Liver (tissue), 3 donors: ENCODE measurements around the gene DLEC1.
A peak's percentile ranks its signal among the peaks of the same experiment; 100 is the strongest.

ENCODE experiments used
- CTCF ChIP-seq: fragments of 150-350 bp; IDR thresholded peaks from 2 replicates; pipeline ENCODE4 v1.5.1; 2017; ENCODE audit warnings: improper control_type of control experiment, low read depth, low read length; ENCODE audit not compliant: missing input control
- EGR1 ChIP-seq, 2 donors: IDR thresholded peaks; 2 replicates each; pipeline ENCODE4 v1.6.1; 2016 to 2018; ENCODE audit warnings: antibody characterized with exemption in 2 of 2, low read depth in 2 of 2
- GABPA ChIP-seq, 2 donors: IDR thresholded peaks in 1 of 2; conservative IDR thresholded peaks in 1 of 2; 2 replicates each; pipeline ENCODE4 v1.6.1; 2016; ENCODE audit warnings: antibody characterized with exemption in 2 of 2, mild to moderate bottlenecking in 1 of 2, moderate library complexity in 1 of 2
- JUND ChIP-seq, 2 donors: IDR thresholded peaks; 2 replicates each; pipeline ENCODE4 v1.6.1; 2016; ENCODE audit warnings: antibody characterized with exemption in 2 of 2
- RAD21 ChIP-seq, 2 donors: IDR thresholded peaks; 2 replicates each; pipeline ENCODE4 v1.6.1; 2016; ENCODE audit warnings: antibody characterized with exemption in 2 of 2, mild to moderate bottlenecking in 2 of 2
- SP1 ChIP-seq: IDR thresholded peaks from 2 replicates; pipeline ENCODE4 v1.6.1; 2018; ENCODE audit warnings: antibody characterized with exemption, mild to moderate bottlenecking
- donor health status: healthy.
- donor health status: healthy.

GRCh38 chr3:38125305-38126120 lies 86.5 kb downstream of the DLEC1 start:
- TF ChIP-seq JUND (IDR thresholded peaks at IDR 0.05), result peak in 1 of 2 donors; percentile 79
- TF ChIP-seq SP1, result peak; percentile 61
- peak in 1 of 2 donors; percentile 26 for TF ChIP-seq EGR1 (IDR thresholded peaks at IDR 0.05; ENCODE audit: low read depth in 2 of 2)
- TF ChIP-seq GABPA (IDR thresholded peaks at IDR 0.05 in 1 of 2, conservative IDR thresholded peaks at IDR 0.05 in 1 of 2), result no peak
- TF ChIP-seq CTCF, result no peak
- no peak for TF ChIP-seq RAD21 (IDR thresholded peaks at IDR 0.05)
